A549 (cell line): ENCODE measurements around the gene RUNX1.

ENCODE experiments used
- BHLHE40 ChIP-seq: IDR thresholded peaks from 2 replicates; pipeline ENCODE4 v1.6.1; 2012; ENCODE audit warnings: low read depth, low read length, inconsistent platforms
- EHF ChIP-seq: fragments of 250-450 bp; sonication (Bioruptor Pico); IDR thresholded peaks from 2 replicates; pipeline ENCODE4 v1.5.0; 2020; ENCODE audit warnings: mild to moderate bottlenecking
- EP300 ChIP-seq, 2 experiments: fragments of >200 bp; sonication (Bioruptor Twin); formaldehyde crosslinking; IDR thresholded peaks; 2 replicates in 1 of 2; 3 replicates in 1 of 2; pipeline ENCODE4 v1.6.1; 2016 to 2017
- HDAC2 ChIP-seq: fragments of 200-600 bp; sonication (generic); IDR thresholded peaks from 2 replicates; pipeline ENCODE4 v1.6.1; 2016
- JUNB ChIP-seq: fragments of >200 bp; sonication (Bioruptor Twin); formaldehyde crosslinking; IDR thresholded peaks from 2 replicates; pipeline ENCODE4 v1.6.1; 2016
- KDM1A ChIP-seq: fragments of 200-600 bp; sonication (generic); IDR thresholded peaks from 2 replicates; pipeline ENCODE4 v1.6.1; 2016; ENCODE audit warnings: low read depth, mild to moderate bottlenecking
- MAFK ChIP-seq: fragments of 450-650 bp; IDR thresholded peaks from 2 replicates; pipeline ENCODE4 v1.6.1; 2014; ENCODE audit not compliant: partially characterized antibody
- NFE2L2 ChIP-seq: fragments of 150-350 bp; conservative IDR thresholded peaks from 2 replicates; pipeline ENCODE4 v1.6.1; 2014; ENCODE audit warnings: low read length
- POLR2A ChIP-seq: IDR thresholded peaks from 2 replicates; pipeline ENCODE4 v1.6.1; 2012; ENCODE audit warnings: mild to moderate bottlenecking, low read length
- RAD21 ChIP-seq, 2 experiments: fragments of >200 bp in 1 of 2; sonication (Bioruptor Twin) in 1 of 2; formaldehyde crosslinking in 1 of 2; IDR thresholded peaks in 1 of 2; conservative IDR thresholded peaks in 1 of 2; 2 replicates in 1 of 2; 3 replicates in 1 of 2; pipeline ENCODE4 v1.6.1; 2012 to 2018; ENCODE audit warnings: inconsistent platforms in 1 of 2
- REST ChIP-seq: fragments of 200-600 bp; sonication (generic); IDR thresholded peaks from 2 replicates; pipeline ENCODE4 v1.6.1; 2016; ENCODE audit warnings: antibody characterized with exemption, mild to moderate bottlenecking, moderate library complexity
- RFX5 ChIP-seq: fragments of 450-650 bp; IDR thresholded peaks from 2 replicates; pipeline ENCODE4 v1.7.1; 2014; ENCODE audit warnings: antibody characterized with exemption, mild to moderate bottlenecking, moderate library complexity
- TP53 ChIP-seq: fragments of 250-450 bp; sonication (Bioruptor Pico); IDR thresholded peaks from 2 replicates; pipeline ENCODE4 v1.5.0; 2021; ENCODE audit warnings: mild to moderate bottlenecking, moderate library complexity
- TF ChIP-seq, protein P1 (sequence below): fragments of >200 bp; sonication (Bioruptor Twin); formaldehyde crosslinking; IDR thresholded peaks from 3 replicates; pipeline ENCODE4 v1.5.1; 2016

DNA sequence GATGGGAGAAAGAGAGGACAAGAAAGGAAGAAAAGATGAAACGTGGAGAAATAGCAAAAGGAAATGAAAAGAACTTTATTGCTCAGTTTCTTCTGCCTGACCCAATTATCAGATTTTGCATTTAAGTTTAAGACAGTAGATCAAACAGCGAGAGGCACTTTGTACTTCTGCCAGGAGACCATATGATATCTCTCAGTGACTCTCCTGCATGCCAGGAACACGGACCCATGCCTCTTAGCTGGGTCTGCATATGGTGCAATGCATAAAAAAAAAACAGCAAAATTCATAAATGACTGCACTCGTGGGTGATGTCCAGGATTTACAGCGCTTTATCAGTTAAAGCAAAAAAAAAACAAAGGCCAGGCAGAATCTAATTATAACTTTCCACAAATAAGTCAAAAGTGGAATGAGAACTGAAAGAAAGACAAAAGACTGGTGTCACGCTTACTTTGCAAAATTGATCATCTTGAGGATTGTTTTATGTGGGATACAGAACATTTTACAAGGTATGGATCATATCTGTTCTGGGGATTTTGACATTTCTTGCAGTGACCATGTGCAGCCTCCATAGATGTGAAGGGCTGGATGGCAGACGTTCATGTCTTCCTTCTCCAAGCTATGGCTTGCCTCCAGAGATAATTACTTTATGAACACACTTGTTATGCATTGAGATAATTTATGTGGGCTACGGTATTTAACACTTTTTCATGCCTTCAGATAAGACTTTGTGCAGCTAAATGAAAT lies 79.5 kb downstream of the RUNX1 start:
- no peak for TF ChIP-seq MAFK
- TF ChIP-seq TP53 (CRISPR knock-in tag): no peak
- TF ChIP-seq, protein P1, sequence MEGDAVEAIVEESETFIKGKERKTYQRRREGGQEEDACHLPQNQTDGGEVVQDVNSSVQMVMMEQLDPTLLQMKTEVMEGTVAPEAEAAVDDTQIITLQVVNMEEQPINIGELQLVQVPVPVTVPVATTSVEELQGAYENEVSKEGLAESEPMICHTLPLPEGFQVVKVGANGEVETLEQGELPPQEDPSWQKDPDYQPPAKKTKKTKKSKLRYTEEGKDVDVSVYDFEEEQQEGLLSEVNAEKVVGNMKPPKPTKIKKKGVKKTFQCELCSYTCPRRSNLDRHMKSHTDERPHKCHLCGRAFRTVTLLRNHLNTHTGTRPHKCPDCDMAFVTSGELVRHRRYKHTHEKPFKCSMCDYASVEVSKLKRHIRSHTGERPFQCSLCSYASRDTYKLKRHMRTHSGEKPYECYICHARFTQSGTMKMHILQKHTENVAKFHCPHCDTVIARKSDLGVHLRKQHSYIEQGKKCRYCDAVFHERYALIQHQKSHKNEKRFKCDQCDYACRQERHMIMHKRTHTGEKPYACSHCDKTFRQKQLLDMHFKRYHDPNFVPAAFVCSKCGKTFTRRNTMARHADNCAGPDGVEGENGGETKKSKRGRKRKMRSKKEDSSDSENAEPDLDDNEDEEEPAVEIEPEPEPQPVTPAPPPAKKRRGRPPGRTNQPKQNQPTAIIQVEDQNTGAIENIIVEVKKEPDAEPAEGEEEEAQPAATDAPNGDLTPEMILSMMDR: no peak
- no peak for TF ChIP-seq JUNB
- TF ChIP-seq POLR2A: no peak
- no peak for TF ChIP-seq EP300 (IDR thresholded peaks at IDR 0.05)
- no peak for TF ChIP-seq HDAC2
- TF ChIP-seq RFX5: no peak
- no peak for TF ChIP-seq REST
- no peak for TF ChIP-seq EHF (CRISPR knock-in tag)
- no peak for TF ChIP-seq NFE2L2
- no peak for TF ChIP-seq RAD21 (conservative IDR thresholded peaks at IDR 0.05 in 1 of 2, IDR thresholded peaks at IDR 0.05 in 1 of 2)
- TF ChIP-seq BHLHE40: no peak
- no peak for TF ChIP-seq KDM1A
